A549 (cell line): ENCODE measurements around the gene ANKRD33B. TPM values are rescaled to one million over a fixed set of nuclear protein-coding genes. Genes with fewer than 3 reads are reported as not detected.

Experiments
- ATAC-seq, 2 experiments: fragments of 200-7000 bp in 1 of 2; fragments of >200 bp in 1 of 2; cut with Nextera tagmentation in 1 of 2; cut with Tn5 transposase in 1 of 2; 3 replicates each; pipeline versions ENCODE4 v1.8.0 to v1.9.1; 2018 to 2020; ENCODE audit warnings: mild to moderate bottlenecking in 1 of 2, moderate library complexity in 1 of 2
- CTCF ChIA-PET: fragments of 300-600 bp; sonication (Branson Sonifier 250); formaldehyde crosslinking; extraction: SDS; loops from one replicate; lab custom pipeline; 2021; ENCODE audit warnings: antibody characterized with exemption, inconsistent platforms; lab: Yijun Ruan, JAX
- POLR2A ChIA-PET: fragments of 350-600 bp; formaldehyde crosslinking; extraction: SDS; loops from one replicate; lab custom pipeline; 2021; ENCODE audit warnings: antibody characterized with exemption, inconsistent platforms; lab: Yijun Ruan, JAX
- DNase-seq, 2 experiments: peaks; one replicate each; pipeline versions ENCODE4 v3.0.0 to v3.0.0-alpha.2; 2011 to 2016; ENCODE audit warnings: low read depth in 1 of 2, low spot score in 1 of 2
- FAIRE-seq: peaks from 2 replicates; lab custom pipeline; 2011; peaks lifted over from hg19 to GRCh38; lab: Jason Lieb, UNC
- H3K27ac ChIP-seq, 2 experiments: fragments of >200 bp; sonication (Bioruptor Twin); formaldehyde crosslinking; 3 replicates each; pipeline ENCODE4 v1.5.1; 2016 to 2017
- H3K4me1 ChIP-seq: fragments of >200 bp; sonication (Bioruptor Twin); formaldehyde crosslinking; 3 replicates; pipeline ENCODE4 v1.6.1; 2016
- H3K4me2 ChIP-seq: fragments of >200 bp; sonication (Bioruptor Twin); formaldehyde crosslinking; 3 replicates; pipeline ENCODE4 v1.6.1; 2016
- H3K4me3 ChIP-seq: fragments of >200 bp; sonication (Bioruptor Twin); formaldehyde crosslinking; 3 replicates; pipeline ENCODE4 v1.5.1; 2016
- H3K9me3 ChIP-seq: fragments of >200 bp; sonication (Bioruptor Twin); formaldehyde crosslinking; 3 replicates; pipeline ENCODE4 v1.6.1; 2016
- ATOH8 ChIP-seq: fragments of 250-450 bp; sonication (Bioruptor Pico); IDR thresholded peaks from 2 replicates; pipeline ENCODE4 v1.5.0; 2020; ENCODE audit warnings: low read depth, mild to moderate bottlenecking, moderate library complexity
- CHD2 ChIP-seq: fragments of 150-350 bp; IDR thresholded peaks from 2 replicates; pipeline ENCODE4 v1.6.1; 2014; ENCODE audit warnings: low read length; ENCODE audit not compliant: partially characterized antibody
- CTCF ChIP-seq: fragments of >200 bp; sonication (Bioruptor Twin); formaldehyde crosslinking; IDR thresholded peaks from 3 replicates; pipeline ENCODE4 v1.5.1; 2016
- MAX ChIP-seq: IDR thresholded peaks from 2 replicates; pipeline ENCODE4 v1.6.1; 2012
- MYC ChIP-seq: IDR thresholded peaks from 2 replicates; pipeline ENCODE4 v1.6.1; 2012; ENCODE audit warnings: mild to moderate bottlenecking, inconsistent platforms, low read length, improper control_type of control experiment, borderline replicate concordance
- POLR2AphosphoS2 ChIP-seq: conservative IDR thresholded peaks from 2 replicates; pipeline ENCODE4 v1.6.1; 2012; ENCODE audit warnings: low read length, improper control_type of control experiment, inconsistent platforms
- RARB ChIP-seq: fragments of 250-450 bp; sonication (Bioruptor Pico); IDR thresholded peaks from 2 replicates; pipeline ENCODE4 v1.8.0; 2021; ENCODE audit warnings: mild to moderate bottlenecking, moderate library complexity
- SREBF2 ChIP-seq: fragments of 450-650 bp; IDR thresholded peaks from 2 replicates; pipeline ENCODE4 v1.6.1; 2014; ENCODE audit warnings: mild to moderate bottlenecking, moderate library complexity
- WGBS: methylation state at CpG from one replicate; pipeline ENCODE4 v1.1.6; 2017; ENCODE audit errors: missing lambda C conversion rate; 5-methylcytosine and 5-hydroxymethylcytosine counted together
- polyA plus RNA-seq, 4 experiments: library from polyadenylated mRNA; depleted of rRNA in 3 of 4; stranded (reverse); fragments of >200 nt; fragmentation: RNase III in 1 of 4; extraction: RNeasy Plus Mini Kit Qiagen cat#74134 plus additional on column Dnase treatment in 1 of 4; gene quantifications; 2 replicates in 3 of 4; 3 replicates in 1 of 4; pipeline ENCODE4 v1.2.3, GENCODE V29; 2011 to 2017
- small RNA-seq, 6 experiments: library from RNA; depleted of rRNA; stranded (forward); fragments of <200 nt; gene quantifications; one replicate each; pipeline ENCODE3, GENCODE V24; 2012

The ANKRD33B gene
- polyA plus RNA-seq, 2 of the 4 experiments (the other 2 are of a cell fraction), result 4.0 to 6.9 TPM

GRCh38 chr5:10704949-10705621 is 141.2 kb downstream of the ANKRD33B start:
- TF ChIP-seq ATOH8 (CRISPR knock-in tag) (no peak), MYC (no peak), SREBF2 (no peak)
- TF ChIP-seq, all 56 proteins: peak for 0
- WGBS, result 83% methylated on average over 10 of the region's 10 CpGs
- POLR2A ChIA-PET, result no interaction called here
- Histone ChIP-seq H3K4me3 (no peak overlapping the region), H3K27ac (no peak overlapping the region), H3K4me2 (no peak overlapping the region), H3K9me3 (no peaks in the 10 kb centered on the region), H3K4me1 (peaks cover 24% of the 10 kb centered on the region)
- ATAC-seq (no peak), FAIRE-seq (no peak), DNase-seq (no peak)
- CTCF ChIA-PET, result interaction anchor here (1.4 to 5.3 kb wide), 3 partner anchors 10 to 21 kb away, joined by 6 to 29 read pairs (median 11); no protein-coding TSS in a partner anchor

- TF ChIP-seq CTCF, result no peak
- no peak for TF ChIP-seq MAX
- TF ChIP-seq MYC, result no peak
- H3K4me2 ChIP-seq, result no peak overlapping the region
- CTCF ChIA-PET, result interaction anchor here (1.0 to 1.4 kb wide), 2 partner anchors 11 to 19 kb away, joined by 5 to 6 read pairs; no protein-coding TSS in a partner anchor
- H3K4me3 ChIP-seq, result no peak overlapping the region
- ATAC-seq (no peak), FAIRE-seq (no peak), DNase-seq (no peak)
- H3K4me1 ChIP-seq, result peaks cover 24% of the 10 kb centered on the region
- H3K27ac ChIP-seq, result no peak overlapping the region
- WGBS, result 98% methylated on average over 2 of the region's 2 CpGs
- H3K9me3 ChIP-seq, result no peaks in the 10 kb centered on the region
- POLR2A ChIA-PET, result no interaction called here
Observed at GRCh38 chr5:10705747-10706146, 141.9 kb downstream of the ANKRD33B start.

GRCh38 chr5:10706326-10706725 is 142.5 kb downstream of the ANKRD33B start:
- DNase-seq, result no peak

More at GRCh38 chr5:10706326-10706725, 142.5 kb downstream of the ANKRD33B start:
- CTCF ChIA-PET, result interaction anchor here (1.0 to 1.4 kb wide), 2 partner anchors 12 to 18 kb away, joined by 5 to 6 read pairs; no protein-coding TSS in a partner anchor
- Histone ChIP-seq H3K9me3 (no peaks in the 10 kb centered on the region), H3K4me2 (no peak overlapping the region), H3K4me1 (peaks cover 24% of the 10 kb centered on the region), H3K4me3 (no peak overlapping the region), H3K27ac (no peak overlapping the region)
- TF ChIP-seq RARB (CRISPR knock-in tag), result no peak
- no peak for TF ChIP-seq CHD2
- TF ChIP-seq POLR2AphosphoS2, result no peak
- 82% methylated on average over 4 of the region's 4 CpGs for WGBS
- FAIRE-seq, result no peak
- POLR2A ChIA-PET, result no interaction called here
- ATAC-seq, result no peak

Small RNA genes within 50 kb of the gene (small RNA-seq; reads per million reads assigned to genes)
- gene AC012629.4, result 0 reads per million in 6 experiments
- 0 reads per million in 6 experiments for gene AC112200.1

Other genes starting within 250 kb of the ANKRD33B start
- 104 and 119 TPM in 2 replicates for gene MARCHF6, start 210.4 kb upstream of the ANKRD33B start, polyA plus RNA-seq (2011; rRNA removed)
- 47.5 to 50.4 TPM (median 48.7 TPM) in 3 replicates for gene MARCHF6, start 210.4 kb upstream of the ANKRD33B start, polyA plus RNA-seq (2017; fragmentation: RNase III; extraction: RNeasy Plus Mini Kit Qiagen cat#74134 plus additional on column Dnase treatment)
- gene ROPN1L, start 122.2 kb upstream of the ANKRD33B start, polyA plus RNA-seq (2011; rRNA removed), result 1.4 and 1.5 TPM in 2 replicates
- gene ROPN1L, start 122.2 kb upstream of the ANKRD33B start, polyA plus RNA-seq (2017; fragmentation: RNase III; extraction: RNeasy Plus Mini Kit Qiagen cat#74134 plus additional on column Dnase treatment), result 0.83 to 1.3 TPM (median 1.3 TPM) in 3 replicates
- gene DAP, start 197.2 kb downstream of the ANKRD33B start, polyA plus RNA-seq (2011; rRNA removed), result 24.2 and 46.4 TPM in 2 replicates
- gene DAP, start 197.2 kb downstream of the ANKRD33B start, polyA plus RNA-seq (2017; fragmentation: RNase III; extraction: RNeasy Plus Mini Kit Qiagen cat#74134 plus additional on column Dnase treatment), result 47.3 to 65.0 TPM (median 54.9 TPM) in 3 replicates